Suppressor macrophage treated with lipopolysaccharide for 1 hour (primary cell): Measurements from ENCODE around the gene GNB1.
A peak's percentile ranks its signal among the peaks of the same experiment; 100 is the strongest.
"Not testable (repeated sequence)": the region's sequence is repeated elsewhere in the genome, so short reads cannot be mapped to it uniquely, and the experiment has no call there.

Source experiments
- DNase-seq, 3 donors: peaks; one replicate each; pipeline ENCODE4 v3.0.0-alpha.2; 2020 to 2022

Gene GNB1

GRCh38 chr1:1889847-1890505, 911 bp downstream of the GNB1 start:
- peak; percentile 91 to 97 (median 93) for DNase-seq

- peak in 1 of 3 donors; percentile 28 for DNase-seq
Observed at GRCh38 chr1:1889090-1889750, 1.7 kb downstream of the GNB1 start.

GRCh38 chr1:1883890-1884289, 7.0 kb downstream of the GNB1 start:
- not testable (repeated sequence) for DNase-seq

- no peak for DNase-seq
Observed at GRCh38 chr1:1883092-1883873, 7.6 kb downstream of the GNB1 start.

GRCh38 chr1:1881727-1882126, 9.2 kb downstream of the GNB1 start:
- DNase-seq = no peak

- no peak for DNase-seq
Observed at GRCh38 chr1:1880617-1881312, 10.1 kb downstream of the GNB1 start.

GRCh38 chr1:1879942-1880341, 10.9 kb downstream of the GNB1 start:
- no peak for DNase-seq

GRCh38 chr1:1877865-1878436, 12.9 kb downstream of the GNB1 start:
- DNase-seq = no peak

GRCh38 chr1:1876335-1876930, 14.5 kb downstream of the GNB1 start:
- DNase-seq = no peak

GRCh38 chr1:1875932-1876331, 15.0 kb downstream of the GNB1 start:
- DNase-seq = no peak

- no peak for DNase-seq
Observed at GRCh38 chr1:1874901-1875300, 16.0 kb downstream of the GNB1 start.

GRCh38 chr1:1873186-1873585, 17.7 kb downstream of the GNB1 start:
- no peak for DNase-seq

GRCh38 chr1:1872329-1872994, 18.4 kb downstream of the GNB1 start:
- no peak for DNase-seq

- DNase-seq = peak; percentile 68 to 82 (median 78)
Observed at GRCh38 chr1:1869469-1869868, 21.4 kb downstream of the GNB1 start.

- no peak for DNase-seq
Observed at GRCh38 chr1:1867164-1867563, 23.7 kb downstream of the GNB1 start.

GRCh38 chr1:1862905-1863547, 27.9 kb downstream of the GNB1 start:
- no peak for DNase-seq

GRCh38 chr1:1861761-1862310, 29.1 kb downstream of the GNB1 start:
- not testable (repeated sequence) for DNase-seq

GRCh38 chr1:1861339-1861730, 29.6 kb downstream of the GNB1 start:
- no peak for DNase-seq

- not testable (repeated sequence) for DNase-seq
Observed at GRCh38 chr1:1859970-1860697, 30.8 kb downstream of the GNB1 start.

- peak; percentile 76 to 84 (median 82) for DNase-seq
Observed at GRCh38 chr1:1858382-1859086, 32.4 kb downstream of the GNB1 start.
